Right cardiac atrium (tissue), 5 donors: ENCODE data around the gene DLG2. TPM values are rescaled to one million over a fixed set of nuclear protein-coding genes. Genes with fewer than 3 reads are reported as not detected.

Experiments
- ATAC-seq, 2 donors: fragments of 200-7000 bp; cut with Tn5 transposase; one replicate each; pipeline versions ENCODE4 v1.8.0 to v1.9.1; 2020; ENCODE audit warnings: moderate library complexity in 2 of 2, mild to moderate bottlenecking in 1 of 2
- DNase-seq, 3 donors: peaks; one replicate each; pipeline ENCODE4 v3.0.0-alpha.2; 2020
- H3K27ac ChIP-seq: one replicate; pipeline ENCODE4 v1.5.1; 2013; ENCODE audit warnings: mild to moderate bottlenecking, low read length, control low read depth, moderate library complexity
- H3K27me3 ChIP-seq: one replicate; pipeline ENCODE4 v1.6.1; 2013; ENCODE audit not compliant: control insufficient read depth, insufficient read depth
- H3K4me1 ChIP-seq: one replicate; pipeline ENCODE4 v1.6.1; 2013; ENCODE audit warnings: low read length; ENCODE audit not compliant: control insufficient read depth, insufficient read depth
- H3K4me3 ChIP-seq: one replicate; pipeline ENCODE4 v1.5.1; 2013; ENCODE audit warnings: low read length, control low read depth
- H3K9me3 ChIP-seq: one replicate; pipeline ENCODE4 v1.6.1; 2013; ENCODE audit warnings: low read length; ENCODE audit not compliant: control insufficient read depth
- WGBS: extraction: QIAGEN DNeasy Blood & Tissue Kit; methylation state at CpG from one replicate; pipeline ENCODE4 v1.1.7; 2013; 5-methylcytosine and 5-hydroxymethylcytosine counted together
- intact Hi-C, 4 donors: fragments of 100-400 bp; cut with DNase I; formaldehyde crosslinking; loops; one replicate each; pipeline versions ENCODE4 v1.11.0 to v1.14.0; 2022 to 2023
- polyA plus RNA-seq: library from polyadenylated mRNA; stranded (reverse); fragments of 200-250 nt; gene quantifications from one replicate; pipeline ENCODE4 v1.2.3, GENCODE V29; 2013
- total RNA-seq, 4 donors: library from RNA; stranded (reverse); fragmentation: NEBNext Ultra II Directional; extraction: Animal tissue kit (Norgen Biotek cat#: 25700); gene quantifications; one replicate each; pipeline ENCODE4 v1.2.1, GENCODE V29; 2021
- donor health status: healthy with polysubstance abuse.
- donor health status: DM: no; HTN: yes; CAD: no.
- donor health status: DM: no; HTN: no; CAD: no.
- donor health status: DM: no; HTN: yes; CAD: no; lungs with severe emphysema.
- donor health status: DM: yes; HTN: yes; CAD: no.

The DLG2 gene
- total and polyA plus RNA-seq, 5 donors: 2.3 to 10.5 (median 9.4) TPM

DNA sequence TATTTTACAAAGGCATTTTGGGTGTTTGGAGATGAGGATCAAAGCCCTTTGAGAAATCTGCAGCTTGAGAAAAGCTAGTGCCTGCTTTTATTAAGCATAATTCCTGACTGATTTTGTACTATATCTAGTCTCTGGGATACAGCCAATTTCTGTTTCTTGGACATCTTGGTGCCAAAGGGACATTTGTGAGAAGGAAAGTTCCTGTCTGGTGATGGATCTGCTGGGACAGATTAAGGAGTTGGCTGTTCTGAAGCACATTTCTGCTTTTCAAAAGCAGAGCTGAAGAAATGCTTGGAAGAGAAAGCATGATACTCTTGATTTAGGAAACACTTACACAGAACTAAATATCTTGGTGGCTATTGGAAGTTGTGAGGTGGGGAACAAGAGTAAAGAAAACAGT, 2086.4 kb downstream of the DLG2 start:
- no peak overlapping the region for H3K4me3 ChIP-seq

DNA sequence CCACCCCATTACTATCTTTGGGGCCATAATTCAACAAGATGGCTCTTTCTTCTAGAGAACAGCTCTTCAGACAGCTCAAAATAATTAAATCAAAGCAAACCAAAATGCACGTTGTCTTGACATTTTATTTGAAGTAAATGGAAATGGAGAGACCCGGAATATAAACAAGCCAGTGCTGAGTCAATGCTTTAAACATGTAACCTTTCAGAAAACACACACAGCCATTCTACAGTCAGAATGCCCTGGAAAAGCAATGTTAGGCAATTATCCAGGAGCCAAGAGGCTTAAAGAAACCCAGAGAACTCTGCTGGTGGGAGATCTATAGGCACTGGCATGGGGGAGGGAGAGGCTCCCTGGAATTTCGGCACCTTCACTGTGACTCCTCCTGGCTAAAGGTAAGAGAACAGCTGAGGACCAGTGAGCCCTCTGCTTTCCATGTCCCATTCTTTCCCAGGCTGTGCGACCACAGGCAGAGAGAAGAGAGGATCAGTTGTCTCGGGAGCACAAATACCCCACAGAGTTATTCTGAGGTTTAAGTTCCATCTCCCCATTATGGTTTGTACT, 2086.9 kb downstream of the DLG2 start:
- Histone ChIP-seq H3K4me1 (peaks cover 3% of the 10 kb centered on the region), H3K9me3 (no peaks in the 10 kb centered on the region), H3K27ac (no peak overlapping the region), H3K4me3 (no peak overlapping the region), H3K27me3 (no peaks in the 10 kb centered on the region)
- DNase-seq: no peak
- intact Hi-C loops: no loop called here
- no peak for ATAC-seq
- 70% methylated on average over 5 of the region's 5 CpGs for WGBS

More for the DNA sequence above, 2086.4 kb downstream of the DLG2 start:
- Histone ChIP-seq H3K9me3 (no peaks in the 10 kb centered on the region), H3K27me3 (no peaks in the 10 kb centered on the region), H3K4me1 (peaks cover 3% of the 10 kb centered on the region), H3K27ac (no peak overlapping the region)
- DNase-seq (no peak), ATAC-seq (no peak)
- intact Hi-C loops: no loop called here

GRCh38 chr11:83538286-83538685, 2088.9 kb downstream of the DLG2 start:
- Histone ChIP-seq H3K27ac (no peak overlapping the region), H3K27me3 (no peaks in the 10 kb centered on the region), H3K4me1 (peaks cover 3% of the 10 kb centered on the region), H3K9me3 (no peaks in the 10 kb centered on the region), H3K4me3 (no peak overlapping the region)
- ATAC-seq (no peak), DNase-seq (no peak)
- WGBS: 72% methylated on average over 1 of the region's 1 CpG
- intact Hi-C loops: loop anchor here in 1 of 4 donors (10.0 kb wide), 1 partner anchor 67 kb away; no protein-coding TSS in a partner anchor

- DNase-seq: no peak
- intact Hi-C loops: loop anchor here in 1 of 4 donors (10.0 kb wide), 1 partner anchor 68 kb away; no protein-coding TSS in a partner anchor
- Histone ChIP-seq H3K4me3 (no peak overlapping the region), H3K9me3 (no peaks in the 10 kb centered on the region), H3K27me3 (no peaks in the 10 kb centered on the region), H3K27ac (no peak overlapping the region), H3K4me1 (peaks cover 3% of the 10 kb centered on the region)
- 84% methylated on average over 5 of the region's 5 CpGs for whole genome bisulfite sequencing
- no peak for ATAC-seq
Measured at GRCh38 chr11:83537131-83537610, 2090.0 kb downstream of the DLG2 start.

GRCh38 chr11:83533166-83533565, 2094.0 kb downstream of the DLG2 start:
- intact Hi-C loops: loop anchor here in 1 of 4 donors (10.0 kb wide), 1 partner anchor 72 kb away; no protein-coding TSS in a partner anchor
- no peak overlapping the region for H3K4me3 ChIP-seq
- H3K9me3 ChIP-seq: no peaks in the 10 kb centered on the region
- ATAC-seq: no peak
- DNase-seq: no peak
- no peak overlapping the region for H3K27ac ChIP-seq
- no peaks in the 10 kb centered on the region for H3K27me3 ChIP-seq
- H3K4me1 ChIP-seq: no peaks in the 10 kb centered on the region

DNA sequence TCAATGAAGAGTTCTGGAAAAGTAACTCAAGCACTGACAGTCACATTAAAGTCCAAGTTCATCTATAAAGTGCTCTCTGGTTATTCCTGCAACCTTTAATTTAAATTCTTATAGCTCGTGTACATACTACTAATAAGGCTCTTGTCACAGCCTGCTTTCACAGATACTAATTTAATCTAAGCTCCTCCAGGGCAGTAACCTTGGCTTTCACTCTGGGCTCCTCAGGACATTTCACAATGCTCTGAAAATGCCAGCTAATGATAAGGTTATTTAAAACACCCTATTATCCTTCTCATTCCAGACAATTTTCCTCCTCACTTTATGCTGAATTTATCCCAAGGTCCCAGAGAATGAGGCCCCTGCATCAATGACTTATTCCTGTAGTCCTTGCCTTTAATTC, 2098.3 kb downstream of the DLG2 start:
- Histone ChIP-seq H3K4me3 (no peak overlapping the region), H3K4me1 (peaks cover 2% of the 10 kb centered on the region), H3K27me3 (no peaks in the 10 kb centered on the region), H3K27ac (no peak overlapping the region), H3K9me3 (no peaks in the 10 kb centered on the region)
- DNase-seq: no peak
- WGBS: 20% methylated on average over 1 of the region's 1 CpG
- ATAC-seq: no peak
- intact Hi-C loops: loop anchor here in 1 of 4 donors (10.0 kb wide), 1 partner anchor 196 kb away; no protein-coding TSS in a partner anchor

DNA sequence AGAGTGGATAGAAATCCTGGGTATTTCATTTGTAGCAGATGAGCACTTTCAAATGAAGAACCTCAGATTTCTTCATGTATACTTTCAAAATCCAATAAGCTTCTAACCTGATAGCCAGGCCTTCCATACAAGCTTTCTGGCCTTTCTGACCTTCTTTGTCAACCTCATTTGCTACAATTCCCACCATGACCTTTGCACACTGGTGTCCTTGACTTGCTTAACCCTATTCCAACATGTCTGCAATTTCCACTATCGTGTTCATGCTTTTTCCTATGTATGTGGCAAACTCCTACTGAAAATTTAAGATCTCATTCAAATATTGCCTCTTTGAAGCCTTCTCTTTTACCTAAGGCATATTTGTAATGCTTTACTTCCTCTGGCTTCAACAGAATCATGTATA, 2098.9 kb downstream of the DLG2 start:
- Histone ChIP-seq H3K4me3 (no peak overlapping the region), H3K27ac (no peak overlapping the region), H3K27me3 (no peaks in the 10 kb centered on the region), H3K4me1 (peaks cover 2% of the 10 kb centered on the region), H3K9me3 (no peaks in the 10 kb centered on the region)
- intact Hi-C loops: loop anchor here in 1 of 4 donors (10.0 kb wide), 1 partner anchor 197 kb away; no protein-coding TSS in a partner anchor
- 88% methylated on average over 1 of the region's 1 CpG for WGBS
- DNase-seq (no peak), ATAC-seq (no peak)

DNA sequence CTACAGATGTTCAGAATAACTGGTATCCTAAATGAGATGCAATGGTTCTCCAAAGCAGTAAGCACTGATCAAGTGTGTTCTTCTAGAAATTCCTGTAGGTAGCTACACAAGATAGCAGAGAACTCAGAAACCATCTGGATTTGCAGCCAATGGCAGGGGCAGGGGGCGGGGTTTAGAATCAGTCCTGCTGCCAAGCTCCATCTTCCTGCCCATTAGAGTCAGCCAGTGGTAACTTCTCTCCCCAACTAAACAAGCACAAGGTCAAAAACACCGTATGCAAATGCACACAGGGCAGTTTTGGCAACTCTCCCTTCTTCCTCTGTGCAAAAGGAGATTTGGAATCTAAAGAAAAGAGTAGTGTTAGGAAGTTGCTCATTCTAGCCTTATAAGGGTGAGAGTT, 2103.5 kb downstream of the DLG2 start:
- Histone ChIP-seq H3K9me3 (no peaks in the 10 kb centered on the region), H3K4me1 (peaks cover 2% of the 10 kb centered on the region), H3K27me3 (no peaks in the 10 kb centered on the region), H3K27ac (no peak overlapping the region), H3K4me3 (no peak overlapping the region)
- ATAC-seq: no peak
- DNase-seq: no peak
- intact Hi-C loops: loop anchor here in 1 of 4 donors (10.0 kb wide), 1 partner anchor 201 kb away; no protein-coding TSS in a partner anchor
- WGBS: 52% methylated on average over 2 of the region's 2 CpGs

GRCh38 chr11:83522911-83523310, 2104.2 kb downstream of the DLG2 start:
- no peak for DNase-seq
- WGBS: 68% methylated on average over 2 of the region's 2 CpGs
- intact Hi-C loops: loop anchor here in 1 of 4 donors (10.0 kb wide), 1 partner anchor 202 kb away; no protein-coding TSS in a partner anchor
- H3K27ac ChIP-seq: no peak overlapping the region
- H3K4me1 ChIP-seq: peaks cover 2% of the 10 kb centered on the region
- H3K9me3 ChIP-seq: no peaks in the 10 kb centered on the region
- ATAC-seq: no peak
- H3K4me3 ChIP-seq: no peak overlapping the region
- no peaks in the 10 kb centered on the region for H3K27me3 ChIP-seq

- Histone ChIP-seq H3K4me3 (no peak overlapping the region), H3K27me3 (no peaks in the 10 kb centered on the region), H3K9me3 (no peaks in the 10 kb centered on the region), H3K27ac (no peak overlapping the region), H3K4me1 (peaks cover 2% of the 10 kb centered on the region)
- ATAC-seq: no peak
- intact Hi-C loops: loop anchor here in 1 of 4 donors (10.0 kb wide), 1 partner anchor 203 kb away; no protein-coding TSS in a partner anchor
- WGBS: 74% methylated on average over 8 of the region's 8 CpGs
- DNase-seq: peak in 1 of 3 donors; percentile 22
Measured at GRCh38 chr11:83521647-83522596, 2105.2 kb downstream of the DLG2 start.

GRCh38 chr11:83520849-83521248, 2106.3 kb downstream of the DLG2 start:
- H3K4me3 ChIP-seq: no peak overlapping the region
- DNase-seq (no peak), ATAC-seq (no peak)
- H3K27ac ChIP-seq: no peak overlapping the region
- peaks cover 2% of the 10 kb centered on the region for H3K4me1 ChIP-seq
- H3K27me3 ChIP-seq: no peaks in the 10 kb centered on the region
- WGBS: 75% methylated on average over 3 of the region's 3 CpGs
- H3K9me3 ChIP-seq: no peaks in the 10 kb centered on the region
- intact Hi-C loops: loop anchor here in 1 of 4 donors (10.0 kb wide), 1 partner anchor 204 kb away; no protein-coding TSS in a partner anchor
